Sigmoid colon (tissue), 7 donors: ENCODE measurements around the gene FGF12. TPM values are rescaled to one million over a fixed set of nuclear protein-coding genes. Genes with fewer than 3 reads are reported as not detected.

Experiments
- DNase-seq: peaks from one replicate; pipeline ENCODE4 v3.0.0-alpha.2; 2019
- H3K27ac ChIP-seq, 4 donors: fragments of 200-600 bp; sonication (generic); one replicate each; pipeline ENCODE4 v1.5.1; 2016 to 2019; ENCODE audit warnings: mild to moderate bottlenecking in 1 of 4
- H3K27me3 ChIP-seq, 3 donors: fragments of 200-600 bp; sonication (generic); one replicate each; pipeline ENCODE4 v1.5.1; 2019; ENCODE audit warnings: mild to moderate bottlenecking in 1 of 3
- H3K36me3 ChIP-seq, 4 donors: fragments of 200-600 bp; sonication (generic); one replicate each; pipeline ENCODE4 v1.5.1; 2016 to 2019
- H3K4me1 ChIP-seq, 4 donors: fragments of 200-600 bp; sonication (generic); one replicate each; pipeline ENCODE4 v1.5.1; 2017 to 2019
- H3K4me3 ChIP-seq, 4 donors: fragments of 200-600 bp; sonication (generic); one replicate each; pipeline ENCODE4 v1.5.1; 2017 to 2019; ENCODE audit warnings: mild to moderate bottlenecking in 2 of 4, moderate library complexity in 1 of 4
- H3K9me3 ChIP-seq, 4 donors: fragments of 200-600 bp in 3 of 4; sonication (generic) in 3 of 4; one replicate each; pipeline versions ENCODE4 v1.5.1 to v1.6.1; 2013 to 2019
- CTCF ChIP-seq, 4 experiments: fragments of 450-650 bp in 3 of 4; fragments of 200-600 bp in 1 of 4; IDR thresholded peaks; one replicate each; pipeline ENCODE4 v1.5.1; 2016 to 2019; ENCODE audit warnings: antibody characterized with exemption in 4 of 4, mild to moderate bottlenecking in 3 of 4, moderate library complexity in 2 of 4
- EP300 ChIP-seq, 4 donors: sonication (generic); formaldehyde crosslinking; IDR thresholded peaks; one replicate each; pipeline ENCODE4 v1.6.1; 2017; ENCODE audit warnings: antibody characterized with exemption in 4 of 4
- POLR2A ChIP-seq, 2 donors: fragments of 450-650 bp; IDR thresholded peaks; one replicate each; pipeline ENCODE4 v1.6.1; 2016; ENCODE audit warnings: antibody characterized with exemption in 2 of 2, mild to moderate bottlenecking in 2 of 2, moderate library complexity in 2 of 2
- POLR2AphosphoS5 ChIP-seq, 4 donors: sonication (generic); formaldehyde crosslinking; IDR thresholded peaks; one replicate each; pipeline ENCODE4 v1.6.1; 2017; ENCODE audit warnings: antibody characterized with exemption in 4 of 4
- WGBS, 2 donors: extraction: QIAGEN DNeasy Blood & Tissue Kit; methylation state at CpG; one replicate each; pipeline ENCODE4 v1.1.7; 2013; 5-methylcytosine and 5-hydroxymethylcytosine counted together
- intact Hi-C: fragments of 100-400 bp; cut with DNase I; formaldehyde crosslinking; loops from one replicate; pipeline ENCODE4 v1.15.1; 2023
- polyA plus RNA-seq, 3 donors: library from polyadenylated mRNA; stranded (reverse); fragments of 200-250 nt; gene quantifications; one replicate each; pipeline ENCODE4 v1.2.3, GENCODE V29; 2013
- total RNA-seq, 4 donors: library from RNA; depleted of rRNA; stranded (reverse); fragments of >200 nt; gene quantifications; one replicate each; pipeline ENCODE4 v1.1.0, GENCODE V29; 2016
- donor health status: healthy with polysubstance abuse.
- donor health status: Bipolar disorder and iron deficiency.
- donor health status: healthy.

Gene FGF12
- total and polyA plus RNA-seq, 7 donors = 0.32 to 7.8 (median 1.8) TPM

DNA sequence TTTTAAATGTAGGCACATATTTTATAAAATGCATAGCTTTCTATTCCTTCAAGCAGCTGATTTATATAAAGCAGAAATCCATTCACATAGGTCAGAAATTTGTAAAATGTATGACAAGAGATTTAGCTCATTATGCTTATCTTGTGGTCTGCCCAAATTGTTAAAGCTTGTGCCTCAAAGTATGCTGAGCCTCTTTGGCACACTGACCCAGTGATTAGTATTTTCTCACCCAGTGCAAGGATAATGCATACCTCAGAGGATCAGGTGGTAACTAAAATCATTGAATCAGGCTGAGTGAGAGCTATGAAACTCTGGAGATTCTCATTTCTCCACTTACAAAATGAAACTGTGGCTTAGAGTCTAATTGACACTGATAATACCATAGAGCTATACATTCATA, 533.3 kb downstream of the FGF12 start:
- intact Hi-C loops = no loop called here
- Histone ChIP-seq H3K27me3 (no peaks in the 10 kb centered on the region), H3K4me3 (no peak overlapping the region), H3K4me1 (no peaks in the 10 kb centered on the region), H3K27ac (no peak overlapping the region), H3K36me3 (no peaks in the 10 kb centered on the region), H3K9me3 (no peaks in the 10 kb centered on the region)
- no peak for DNase-seq
- TF ChIP-seq POLR2A (IDR thresholded peaks at IDR 0.05) (no peak), EP300 (IDR thresholded peaks at IDR 0.05) (no peak), POLR2AphosphoS5 (IDR thresholded peaks at IDR 0.05) (no peak), CTCF (IDR thresholded peaks at IDR 0.05) (no peak)

DNA sequence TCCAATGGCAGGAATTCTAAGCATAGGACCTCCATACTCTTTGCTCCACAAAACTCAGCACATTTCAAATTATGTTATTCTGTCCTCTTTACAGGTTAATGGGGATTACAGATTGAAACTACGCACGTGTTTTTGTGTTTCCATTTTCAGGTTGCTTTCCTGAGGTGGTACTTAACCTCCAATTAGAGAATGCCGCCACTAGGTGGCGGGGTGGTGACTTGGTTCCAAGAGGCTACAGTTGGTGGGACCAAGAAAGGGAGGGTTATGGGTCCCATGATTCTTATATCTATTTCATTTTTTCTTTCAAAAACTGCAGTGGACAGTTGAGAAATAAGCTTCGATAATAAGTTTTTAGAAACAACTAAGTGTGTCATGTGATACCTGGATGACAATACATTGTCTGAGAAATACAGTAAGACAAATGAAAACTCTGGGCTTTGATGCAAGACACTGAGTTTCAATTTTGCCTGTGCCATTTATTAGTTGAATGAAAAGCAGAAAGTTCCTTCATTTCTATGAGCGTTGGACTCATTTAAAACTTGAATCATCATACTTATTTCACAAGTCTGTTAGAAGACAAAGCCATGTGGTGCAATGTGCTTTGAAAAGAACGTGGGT, 539.0 kb downstream of the FGF12 start:
- no peak overlapping the region for H3K4me3 ChIP-seq
- no peak for DNase-seq
- H3K9me3 ChIP-seq = no peaks in the 10 kb centered on the region
- H3K36me3 ChIP-seq = no peaks in the 10 kb centered on the region
- peak in 1 of 4 experiments; percentile 41 for TF ChIP-seq CTCF (IDR thresholded peaks at IDR 0.05)
- no peak for TF ChIP-seq POLR2AphosphoS5 (IDR thresholded peaks at IDR 0.05)
- no peak overlapping the region for H3K27ac ChIP-seq
- intact Hi-C loops = loop anchor here (5.0 to 10.0 kb wide), 2 partner anchors 226 to 254 kb away; no protein-coding TSS in a partner anchor
- H3K27me3 ChIP-seq = no peaks in the 10 kb centered on the region
- 22 to 32% methylated on average over 7 of the region's 7 CpGs for WGBS, 2 donors
- H3K4me1 ChIP-seq = no peaks in the 10 kb centered on the region

GRCh38 chr3:192187485-192188051, 539.8 kb downstream of the FGF12 start:
- Histone ChIP-seq H3K4me3 (no peak overlapping the region), H3K27me3 (no peaks in the 10 kb centered on the region), H3K4me1 (no peaks in the 10 kb centered on the region), H3K27ac (no peak overlapping the region), H3K9me3 (no peaks in the 10 kb centered on the region), H3K36me3 (no peaks in the 10 kb centered on the region)
- 34 to 47% methylated on average over 4 of the region's 4 CpGs for WGBS, 2 donors
- DNase-seq = no peak
- no peak for TF ChIP-seq POLR2A (IDR thresholded peaks at IDR 0.05)
- TF ChIP-seq POLR2AphosphoS5 (IDR thresholded peaks at IDR 0.05) = no peak
- intact Hi-C loops = loop anchor here (5.0 to 10.0 kb wide), 2 partner anchors 227 to 255 kb away; no protein-coding TSS in a partner anchor

DNA sequence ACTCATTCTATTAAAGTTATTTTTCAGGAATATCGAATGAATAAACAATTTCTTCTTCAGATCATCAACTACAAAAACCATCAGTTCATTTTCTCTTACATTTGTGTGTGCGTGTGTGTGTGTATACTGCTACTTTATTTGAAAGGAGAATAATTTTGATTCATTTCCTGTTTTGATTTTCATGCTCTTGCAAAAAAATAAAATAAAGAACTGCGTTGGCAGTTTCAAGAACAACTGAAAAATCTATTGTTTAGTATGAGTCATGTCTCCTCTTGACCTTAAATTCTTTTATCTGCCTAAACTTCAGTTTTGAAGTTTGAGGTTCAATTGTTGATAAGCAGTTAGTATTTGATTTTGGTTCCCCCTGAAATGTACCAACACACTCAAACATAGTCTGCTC, 540.8 kb downstream of the FGF12 start:
- no peak for TF ChIP-seq CTCF (IDR thresholded peaks at IDR 0.05)
- no peak for TF ChIP-seq POLR2AphosphoS5 (IDR thresholded peaks at IDR 0.05)
- no peak for TF ChIP-seq EP300 (IDR thresholded peaks at IDR 0.05)
- TF ChIP-seq POLR2A (IDR thresholded peaks at IDR 0.05) = no peak
- intact Hi-C loops = loop anchor here (5.0 to 10.0 kb wide), 2 partner anchors 228 to 256 kb away; no protein-coding TSS in a partner anchor
- no peak for DNase-seq
- WGBS, 2 donors = 68 to 69% methylated on average over 3 of the region's 3 CpGs
- Histone ChIP-seq H3K36me3 (no peaks in the 10 kb centered on the region), H3K27ac (no peak overlapping the region), H3K4me1 (no peaks in the 10 kb centered on the region), H3K9me3 (no peaks in the 10 kb centered on the region), H3K4me3 (no peak overlapping the region), H3K27me3 (no peaks in the 10 kb centered on the region)

DNA sequence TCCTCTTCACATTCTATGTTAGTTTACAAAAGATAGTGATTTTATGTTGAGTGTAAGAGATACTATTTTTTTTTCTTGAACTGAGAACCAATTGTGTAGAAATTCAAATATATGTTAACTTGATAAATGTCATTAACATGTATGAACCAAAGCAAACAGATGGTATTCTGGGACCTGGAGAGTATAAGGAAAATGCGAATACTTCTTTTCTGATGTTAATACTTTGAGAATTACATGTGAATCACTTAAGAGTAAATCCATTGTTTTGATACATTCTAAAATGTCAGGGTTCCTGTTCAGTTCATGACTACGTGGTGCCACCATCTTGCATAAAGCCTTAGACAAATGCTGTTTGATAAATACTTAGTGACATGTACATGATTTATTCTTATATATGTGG, 541.3 kb downstream of the FGF12 start:
- Histone ChIP-seq H3K36me3 (no peaks in the 10 kb centered on the region), H3K4me3 (no peak overlapping the region), H3K9me3 (no peaks in the 10 kb centered on the region), H3K27me3 (no peaks in the 10 kb centered on the region), H3K27ac (no peak overlapping the region), H3K4me1 (no peaks in the 10 kb centered on the region)
- TF ChIP-seq POLR2AphosphoS5 (IDR thresholded peaks at IDR 0.05) (no peak), EP300 (IDR thresholded peaks at IDR 0.05) (no peak), POLR2A (IDR thresholded peaks at IDR 0.05) (no peak), CTCF (IDR thresholded peaks at IDR 0.05) (no peak)
- no peak for DNase-seq
- intact Hi-C loops = loop anchor here (5.0 to 10.0 kb wide), 2 partner anchors 229 to 256 kb away; no protein-coding TSS in a partner anchor
- WGBS, 2 donors = 76 to 83% methylated on average over 2 of the region's 2 CpGs
